Vagina (tissue), 2 donors: ENCODE measurements around the gene UBAP1L. TPM values are rescaled to one million over a fixed set of nuclear protein-coding genes. Genes with fewer than 3 reads are reported as not detected.

ENCODE experiments used
- DNase-seq, 2 donors: peaks; one replicate each; pipeline ENCODE4 v3.0.0-alpha.2; 2017; ENCODE audit errors: extremely low spot score in 2 of 2
- H3K27ac ChIP-seq: fragments of 200-600 bp; sonication (generic); one replicate; pipeline ENCODE4 v1.5.1; 2019
- H3K27me3 ChIP-seq: fragments of 200-600 bp; sonication (generic); one replicate; pipeline ENCODE4 v1.5.1; 2019
- H3K36me3 ChIP-seq, 2 donors: fragments of 200-600 bp; sonication (generic); one replicate each; pipeline ENCODE4 v1.5.1; 2017 to 2019
- H3K4me1 ChIP-seq: fragments of 200-600 bp; sonication (generic); one replicate; pipeline ENCODE4 v1.5.1; 2019
- H3K4me3 ChIP-seq, 2 donors: fragments of 200-600 bp; sonication (generic); 1 replicate in 1 of 2; 2 replicates in 1 of 2; pipeline ENCODE4 v1.5.1; 2016 to 2019
- H3K9me3 ChIP-seq: fragments of 200-600 bp; sonication (generic); one replicate; pipeline ENCODE4 v1.5.1; 2019
- CTCF ChIP-seq, 3 experiments: fragments of 450-650 bp in 2 of 3; fragments of 200-600 bp in 1 of 3; sonication (generic) in 1 of 3; IDR thresholded peaks; one replicate each; pipeline ENCODE4 v1.5.1; 2017 to 2019; ENCODE audit warnings: antibody characterized with exemption in 3 of 3, mild to moderate bottlenecking in 2 of 3, moderate library complexity in 2 of 3
- POLR2A ChIP-seq, 2 donors: fragments of 450-650 bp; IDR thresholded peaks; one replicate each; pipeline ENCODE4 v1.6.1; 2017; ENCODE audit warnings: antibody characterized with exemption in 2 of 2, mild to moderate bottlenecking in 2 of 2, moderate library complexity in 2 of 2
- POLR2AphosphoS5 ChIP-seq, 2 donors: sonication (generic); formaldehyde crosslinking; IDR thresholded peaks; one replicate each; pipeline ENCODE4 v1.9.0; 2017; ENCODE audit warnings: antibody characterized with exemption in 2 of 2, mild to moderate bottlenecking in 2 of 2, low read depth in 1 of 2; ENCODE audit not compliant: insufficient read depth in 1 of 2
- intact Hi-C: fragments of 100-400 bp; cut with DNase I; formaldehyde crosslinking; loops from one replicate; pipeline ENCODE4 v1.15.1; 2023
- total RNA-seq: library from RNA; depleted of rRNA; stranded (reverse); fragments of >200 nt; gene quantifications from one replicate; pipeline ENCODE4 v1.2.3, GENCODE V29; 2016

Gene UBAP1L
- total RNA-seq, 1 donor from 2014 or later = 5.4 TPM

- Histone ChIP-seq H3K9me3 (no peaks in the 10 kb centered on the region), H3K4me3 (no peak overlapping the region), H3K27ac (no peak overlapping the region), H3K4me1 (peaks cover 22% of the 10 kb centered on the region), H3K36me3 (peaks cover 0 to 12% of the 10 kb centered on the region in 2 donors), H3K27me3 (no peaks in the 10 kb centered on the region)
- TF ChIP-seq POLR2A (IDR thresholded peaks at IDR 0.05) (no peak), CTCF (IDR thresholded peaks at IDR 0.05) (no peak), POLR2AphosphoS5 (IDR thresholded peaks at IDR 0.05; ENCODE audit: insufficient read depth in 1 of 2, low read depth in 1 of 2) (no peak)
- intact Hi-C loops = no loop called here
- peak; percentile 55 to 72 for DNase-seq
Measured at GRCh38 chr15:65097651-65098263, 17.2 kb downstream of the UBAP1L start.

GRCh38 chr15:65096481-65097385, 18.3 kb downstream of the UBAP1L start:
- Histone ChIP-seq H3K36me3 (peaks cover 0 to 12% of the 10 kb centered on the region in 2 donors), H3K27me3 (no peaks in the 10 kb centered on the region), H3K4me3 (no peak overlapping the region), H3K4me1 (peaks cover 24% of the 10 kb centered on the region), H3K27ac (no peak overlapping the region), H3K9me3 (no peaks in the 10 kb centered on the region)
- DNase-seq = peak in 1 of 2 donors; percentile 77
- TF ChIP-seq POLR2A (IDR thresholded peaks at IDR 0.05) (no peak), POLR2AphosphoS5 (IDR thresholded peaks at IDR 0.05; ENCODE audit: insufficient read depth in 1 of 2, low read depth in 1 of 2) (no peak), CTCF (IDR thresholded peaks at IDR 0.05) (no peak)
- intact Hi-C loops = no loop called here

GRCh38 chr15:65095747-65096104, 19.3 kb downstream of the UBAP1L start:
- TF ChIP-seq POLR2A (IDR thresholded peaks at IDR 0.05) (no peak), CTCF (IDR thresholded peaks at IDR 0.05) (no peak), POLR2AphosphoS5 (IDR thresholded peaks at IDR 0.05; ENCODE audit: insufficient read depth in 1 of 2, low read depth in 1 of 2) (no peak)
- Histone ChIP-seq H3K4me1 (peaks cover 15% of the 10 kb centered on the region), H3K9me3 (no peaks in the 10 kb centered on the region), H3K27me3 (no peaks in the 10 kb centered on the region), H3K4me3 (no peak overlapping the region), H3K27ac (no peak overlapping the region), H3K36me3 (peaks cover 0 to 12% of the 10 kb centered on the region in 2 donors)
- peak in 1 of 2 donors; percentile 58 for DNase-seq
- intact Hi-C loops = no loop called here

- TF ChIP-seq POLR2AphosphoS5 (IDR thresholded peaks at IDR 0.05; ENCODE audit: insufficient read depth in 1 of 2, low read depth in 1 of 2) = no peak
- no peak for TF ChIP-seq CTCF (IDR thresholded peaks at IDR 0.05)
- TF ChIP-seq POLR2A (IDR thresholded peaks at IDR 0.05) = no peak
- H3K36me3 ChIP-seq = peaks cover 0 to 12% of the 10 kb centered on the region in 2 donors
- DNase-seq = peak in 1 of 2 donors; percentile 74
- no peaks in the 10 kb centered on the region for H3K27me3 ChIP-seq
- no peak overlapping the region for H3K4me3 ChIP-seq
- no peaks in the 10 kb centered on the region for H3K9me3 ChIP-seq
- intact Hi-C loops = no loop called here
- peaks cover 12% of the 10 kb centered on the region for H3K4me1 ChIP-seq
- no peak overlapping the region for H3K27ac ChIP-seq
Measured at GRCh38 chr15:65095011-65095746, 19.8 kb downstream of the UBAP1L start.
